C4-2B (cell line): ENCODE data around the gene MACF1.

ENCODE experiments used
- ZFX ChIP-seq: fragments of 450-650 bp; IDR thresholded peaks from 2 replicates; pipeline ENCODE4 v1.6.1; 2017
- TF ChIP-seq, protein P1 (sequence below): fragments of 450-650 bp; conservative IDR thresholded peaks from 2 replicates; pipeline ENCODE4 v1.5.1; 2017; ENCODE audit warnings: mild to moderate bottlenecking

DNA sequence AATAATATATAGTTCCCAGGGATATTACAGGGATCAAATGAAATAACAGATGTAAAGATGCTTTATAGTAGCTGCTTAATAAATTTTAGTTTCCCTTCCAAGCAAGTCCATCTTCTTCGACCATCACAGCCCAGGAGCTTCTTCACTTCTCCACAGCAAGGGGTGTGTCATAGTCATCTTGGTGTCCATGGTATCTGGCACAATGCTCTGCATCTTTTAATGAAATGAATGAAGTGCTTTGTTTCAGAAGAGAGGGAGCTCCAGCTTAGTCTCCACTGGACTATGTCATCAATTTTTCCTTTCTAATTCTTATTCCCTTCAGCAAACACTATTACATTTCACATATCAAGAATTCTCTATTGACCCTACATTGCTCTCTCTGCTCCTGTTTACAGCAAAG, 4.9 kb upstream of the MACF1 start:
- TF ChIP-seq, protein P1, sequence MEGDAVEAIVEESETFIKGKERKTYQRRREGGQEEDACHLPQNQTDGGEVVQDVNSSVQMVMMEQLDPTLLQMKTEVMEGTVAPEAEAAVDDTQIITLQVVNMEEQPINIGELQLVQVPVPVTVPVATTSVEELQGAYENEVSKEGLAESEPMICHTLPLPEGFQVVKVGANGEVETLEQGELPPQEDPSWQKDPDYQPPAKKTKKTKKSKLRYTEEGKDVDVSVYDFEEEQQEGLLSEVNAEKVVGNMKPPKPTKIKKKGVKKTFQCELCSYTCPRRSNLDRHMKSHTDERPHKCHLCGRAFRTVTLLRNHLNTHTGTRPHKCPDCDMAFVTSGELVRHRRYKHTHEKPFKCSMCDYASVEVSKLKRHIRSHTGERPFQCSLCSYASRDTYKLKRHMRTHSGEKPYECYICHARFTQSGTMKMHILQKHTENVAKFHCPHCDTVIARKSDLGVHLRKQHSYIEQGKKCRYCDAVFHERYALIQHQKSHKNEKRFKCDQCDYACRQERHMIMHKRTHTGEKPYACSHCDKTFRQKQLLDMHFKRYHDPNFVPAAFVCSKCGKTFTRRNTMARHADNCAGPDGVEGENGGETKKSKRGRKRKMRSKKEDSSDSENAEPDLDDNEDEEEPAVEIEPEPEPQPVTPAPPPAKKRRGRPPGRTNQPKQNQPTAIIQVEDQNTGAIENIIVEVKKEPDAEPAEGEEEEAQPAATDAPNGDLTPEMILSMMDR = no peak
- TF ChIP-seq ZFX = no peak
